MG63 (cell line): ENCODE data around the gene CHD9. TPM values are rescaled to one million over a fixed set of nuclear protein-coding genes. Genes with fewer than 3 reads are reported as not detected.

Experiments
- DNase-seq: peaks from one replicate; pipeline ENCODE4 v3.0.0-alpha.2; 2020
- H3K27me3 ChIP-seq: fragments of 250-450 bp; sonication (Bioruptor Pico); 2 replicates; pipeline ENCODE4 v1.5.1; 2020; ENCODE audit warnings: mild to moderate bottlenecking, moderate library complexity
- H3K36me3 ChIP-seq: fragments of 250-450 bp; sonication (Bioruptor Pico); 2 replicates; pipeline ENCODE4 v1.5.1; 2020; ENCODE audit warnings: mild to moderate bottlenecking, moderate library complexity
- H3K4me3 ChIP-seq: fragments of 250-450 bp; sonication (Bioruptor Pico); 2 replicates; pipeline ENCODE4 v1.5.1; 2020; ENCODE audit warnings: mild to moderate bottlenecking, moderate library complexity
- H3K9me3 ChIP-seq: fragments of 250-450 bp; sonication (Bioruptor Pico); 2 replicates; pipeline ENCODE4 v1.5.1; 2020; ENCODE audit warnings: mild to moderate bottlenecking, moderate library complexity
- total RNA-seq: library from RNA; depleted of rRNA; stranded (reverse); fragments of >200 nt; shearing (Covaris generic); gene quantifications from 2 replicates; pipeline ENCODE4 v1.2.3, GENCODE V29; 2014; ENCODE audit warnings: low replicate concordance; rRNA removed

Gene CHD9
- total RNA-seq, 1 experiment from 2014 or later, result 51.1 TPM

GRCh38 chr16:53370827-53371226 is 316.0 kb downstream of the CHD9 start:
- H3K9me3 ChIP-seq, result no peaks in the 10 kb centered on the region
- H3K4me3 ChIP-seq, result no peak overlapping the region
- peaks cover 66% of the 10 kb centered on the region for H3K27me3 ChIP-seq
- H3K36me3 ChIP-seq, result no peaks in the 10 kb centered on the region
- no peak for DNase-seq

DNA sequence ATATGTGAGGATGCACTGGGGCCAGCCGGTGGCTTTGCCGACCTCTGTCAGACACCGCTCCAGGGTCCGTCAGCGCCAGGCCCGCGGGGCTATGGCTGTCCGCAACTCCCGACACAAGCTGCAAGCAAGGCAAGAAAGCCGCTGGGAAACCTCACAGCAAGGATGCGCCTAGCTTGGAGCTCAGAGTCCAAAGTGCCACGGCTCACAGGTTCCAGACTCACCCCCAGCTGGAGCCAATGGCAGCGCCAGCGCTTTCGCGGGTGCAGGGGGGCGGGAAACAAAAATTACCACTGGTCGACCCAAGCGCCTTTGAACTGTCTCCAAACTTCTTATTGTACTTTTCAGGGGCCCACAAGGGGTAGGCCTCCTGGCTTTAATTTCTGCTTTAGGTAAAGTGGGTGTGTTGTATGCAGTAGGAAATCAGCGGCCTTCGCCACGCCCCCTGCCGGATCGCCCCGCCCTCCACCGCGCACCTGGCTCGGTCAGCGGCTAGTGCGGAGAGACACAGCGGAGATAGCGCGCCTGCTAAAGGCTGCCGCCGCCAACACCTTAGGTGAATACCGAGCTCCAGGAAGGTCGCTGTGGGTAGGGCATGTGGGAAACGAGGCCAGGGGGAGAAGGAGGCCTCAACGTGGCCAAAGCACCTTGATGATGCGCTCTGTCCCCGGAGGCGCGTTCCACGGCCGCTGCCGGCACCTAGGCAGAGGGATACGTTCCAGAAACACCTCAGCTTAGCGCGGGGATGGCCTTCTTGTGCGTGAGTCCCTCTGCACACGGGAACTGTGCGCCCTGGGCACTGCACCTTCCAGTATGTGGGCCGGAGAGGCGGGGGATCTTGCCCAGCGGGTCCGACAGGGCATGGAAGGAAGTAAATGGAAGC is 318.4 kb downstream of the CHD9 start:
- Histone ChIP-seq H3K36me3 (no peaks in the 10 kb centered on the region), H3K9me3 (no peaks in the 10 kb centered on the region), H3K4me3 (no peak overlapping the region), H3K27me3 (peaks cover 62% of the 10 kb centered on the region)
- DNase-seq, result no peak

DNA sequence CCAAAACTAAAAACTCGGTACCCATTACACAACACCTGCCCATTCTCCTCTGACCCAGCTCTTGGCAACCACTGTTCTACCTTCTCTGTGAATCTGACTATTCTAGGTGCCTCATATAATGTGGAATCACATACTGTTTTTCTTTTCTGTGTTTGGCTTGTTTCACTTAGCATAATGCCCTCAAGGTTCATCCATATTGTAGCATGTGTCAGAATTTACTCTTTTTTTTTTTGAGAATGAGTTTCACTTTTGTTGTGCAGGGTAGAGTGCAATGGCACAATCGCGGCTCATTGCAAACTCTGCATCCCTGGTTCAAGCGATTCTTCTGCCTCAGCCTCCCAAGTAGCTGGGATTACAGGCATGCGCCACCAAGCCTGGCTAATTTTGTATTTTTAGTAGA is 320.0 kb downstream of the CHD9 start:
- peaks cover 54% of the 10 kb centered on the region for H3K27me3 ChIP-seq
- no peaks in the 10 kb centered on the region for H3K9me3 ChIP-seq
- H3K4me3 ChIP-seq, result no peak overlapping the region
- H3K36me3 ChIP-seq, result no peaks in the 10 kb centered on the region
- DNase-seq, result no peak

- no peaks in the 10 kb centered on the region for H3K36me3 ChIP-seq
- no peaks in the 10 kb centered on the region for H3K9me3 ChIP-seq
- DNase-seq, result no peak
- H3K27me3 ChIP-seq, result peaks cover 24% of the 10 kb centered on the region
- H3K4me3 ChIP-seq, result no peak overlapping the region
These were observed 323.3 kb downstream of the CHD9 start for GRCh38 chr16:53378138-53378537.

Other genes starting within 250 kb of the CHD9 start
- 0.27 and 2.6 TPM in 2 replicates for gene CHD9NB, start 2.1 kb upstream of the CHD9 start, total RNA-seq